SK-N-SH treated with all-trans-retinoic acid at 6 μM for 48 hours (cell line): ENCODE data around the gene ESYT2.

Experiments used
- ATAC-seq: fragments of 200-7000 bp; cut with Tn5 transposase; 3 replicates; pipeline ENCODE4 v1.9.1; 2020; ENCODE audit warnings: mild to moderate bottlenecking, moderate library complexity
- ARNTL ChIP-seq: fragments of 450-650 bp; formaldehyde crosslinking; IDR thresholded peaks from 2 replicates; pipeline ENCODE4 v1.5.0; 2020; ENCODE audit warnings: low read depth, mild to moderate bottlenecking, moderate library complexity, borderline replicate concordance
- BACH2 ChIP-seq: fragments of 250-450 bp; sonication (Bioruptor Pico); IDR thresholded peaks from 2 replicates; pipeline ENCODE4 v1.9.0; 2021; ENCODE audit warnings: mild to moderate bottlenecking, borderline replicate concordance
- CREB5 ChIP-seq: fragments of 250-450 bp; sonication (Bioruptor Pico); IDR thresholded peaks from 2 replicates; pipeline ENCODE4 v1.5.1; 2020; ENCODE audit warnings: low read depth, mild to moderate bottlenecking, moderate library complexity
- CSDC2 ChIP-seq: fragments of 250-450 bp; sonication (Bioruptor Pico); IDR thresholded peaks from 2 replicates; pipeline ENCODE4 v1.5.0; 2020; ENCODE audit warnings: mild to moderate bottlenecking, moderate library complexity
- CSRNP3 ChIP-seq: fragments of 250-450 bp; sonication (Bioruptor Pico); IDR thresholded peaks from 2 replicates; pipeline ENCODE4 v1.5.1; 2021; ENCODE audit warnings: mild to moderate bottlenecking, moderate library complexity
- GLIS3 ChIP-seq: fragments of 250-450 bp; sonication (Bioruptor Pico); IDR thresholded peaks from 2 replicates; pipeline ENCODE4 v1.5.0; 2020; ENCODE audit warnings: mild to moderate bottlenecking, moderate library complexity
- ISL1 ChIP-seq: fragments of 250-450 bp; sonication (Bioruptor Pico); IDR thresholded peaks from 2 replicates; pipeline ENCODE4 v2.1.2; 2022; ENCODE audit warnings: mild to moderate bottlenecking, moderate library complexity
- PATZ1 ChIP-seq: fragments of 250-450 bp; sonication (Bioruptor Pico); IDR thresholded peaks from 2 replicates; pipeline ENCODE4 v1.8.0; 2020; ENCODE audit warnings: mild to moderate bottlenecking, moderate library complexity, borderline replicate concordance
- POU6F1 ChIP-seq: fragments of 250-450 bp; sonication (Bioruptor Pico); IDR thresholded peaks from 2 replicates; pipeline ENCODE4 v1.8.0; 2021; ENCODE audit warnings: low read depth, mild to moderate bottlenecking, moderate library complexity, borderline replicate concordance
- PPARA ChIP-seq: fragments of 250-450 bp; sonication (Bioruptor Pico); IDR thresholded peaks from 2 replicates; pipeline ENCODE4 v1.5.0; 2020; ENCODE audit warnings: mild to moderate bottlenecking, borderline replicate concordance
- RARB ChIP-seq: fragments of 250-450 bp; sonication (Bioruptor Pico); IDR thresholded peaks from 2 replicates; pipeline ENCODE4 v1.8.0; 2021; ENCODE audit warnings: mild to moderate bottlenecking, moderate library complexity
- SNAI2 ChIP-seq: fragments of 250-450 bp; sonication (Bioruptor Pico); IDR thresholded peaks from 2 replicates; pipeline ENCODE4 v1.5.0; 2020; ENCODE audit warnings: mild to moderate bottlenecking, moderate library complexity
- TCF4 ChIP-seq: fragments of 250-450 bp; sonication (Bioruptor Pico); IDR thresholded peaks from 2 replicates; pipeline ENCODE4 v1.8.0; 2021; ENCODE audit warnings: mild to moderate bottlenecking, moderate library complexity, borderline replicate concordance
- TOX ChIP-seq: fragments of 250-450 bp; sonication (Bioruptor Pico); IDR thresholded peaks from 2 replicates; pipeline ENCODE4 v1.8.0; 2021; ENCODE audit warnings: mild to moderate bottlenecking, moderate library complexity, borderline replicate concordance
- TSHZ2 ChIP-seq: fragments of 250-450 bp; sonication (Bioruptor Pico); IDR thresholded peaks from 2 replicates; pipeline ENCODE4 v1.5.0; 2020; ENCODE audit warnings: mild to moderate bottlenecking, moderate library complexity
- ZFP3 ChIP-seq: fragments of 250-450 bp; sonication (Bioruptor Pico); IDR thresholded peaks from 2 replicates; pipeline ENCODE4 v1.5.0; 2020; ENCODE audit warnings: mild to moderate bottlenecking, moderate library complexity
- ZFP30 ChIP-seq: fragments of 450-650 bp; formaldehyde crosslinking; IDR thresholded peaks from 2 replicates; pipeline ENCODE4 v1.5.0; 2022; ENCODE audit warnings: mild to moderate bottlenecking, moderate library complexity
- ZNF565 ChIP-seq: fragments of 450-650 bp; formaldehyde crosslinking; conservative IDR thresholded peaks from 2 replicates; pipeline ENCODE4 v1.5.0; 2020; ENCODE audit warnings: low read depth, mild to moderate bottlenecking, moderate library complexity
- ZNF70 ChIP-seq: fragments of 450-650 bp; formaldehyde crosslinking; IDR thresholded peaks from 2 replicates; pipeline ENCODE4 v1.5.0; 2020; ENCODE audit warnings: mild to moderate bottlenecking, moderate library complexity
- ZNF8 ChIP-seq: fragments of 450-650 bp; formaldehyde crosslinking; IDR thresholded peaks from 2 replicates; pipeline ENCODE4 v1.5.0; 2020; ENCODE audit warnings: mild to moderate bottlenecking, moderate library complexity

ESYT2 gene

GRCh38 chr7:158716802-158717201 lies 112.5 kb downstream of the ESYT2 start:
- TF ChIP-seq CSDC2 (CRISPR knock-in tag) (no peak), CSRNP3 (CRISPR knock-in tag) (no peak), ARNTL (CRISPR knock-in tag) (no peak), ZNF565 (no peak), TOX (no peak), ZFP30 (CRISPR knock-in tag) (no peak), SNAI2 (no peak)
- ATAC-seq: no peak

GRCh38 chr7:158710651-158711102 lies 118.6 kb downstream of the ESYT2 start:
- TF ChIP-seq ZNF8 (CRISPR knock-in tag) (no peak), ZFP3 (CRISPR knock-in tag) (no peak), CREB5 (CRISPR knock-in tag) (no peak), TCF4 (no peak), ZNF70 (CRISPR knock-in tag) (no peak), TSHZ2 (CRISPR knock-in tag) (no peak), BACH2 (no peak)
- no peak for ATAC-seq

GRCh38 chr7:158707610-158708009 lies 121.7 kb downstream of the ESYT2 start:
- no peak for TF ChIP-seq POU6F1 (CRISPR knock-in tag)
- no peak for TF ChIP-seq TCF4
- no peak for TF ChIP-seq ZFP30 (CRISPR knock-in tag)
- no peak for TF ChIP-seq ZNF70 (CRISPR knock-in tag)
- no peak for TF ChIP-seq PPARA (CRISPR knock-in tag)
- TF ChIP-seq TSHZ2 (CRISPR knock-in tag): no peak
- no peak for TF ChIP-seq ZFP3 (CRISPR knock-in tag)
- TF ChIP-seq PATZ1 (CRISPR knock-in tag): no peak
- no peak for TF ChIP-seq ISL1 (CRISPR knock-in tag)
- TF ChIP-seq RARB: no peak
- no peak for TF ChIP-seq ARNTL (CRISPR knock-in tag)
- TF ChIP-seq BACH2: no peak
- no peak for TF ChIP-seq TOX
- no peak for TF ChIP-seq CSRNP3 (CRISPR knock-in tag)
- TF ChIP-seq ZNF565: no peak
- no peak for TF ChIP-seq ZNF8 (CRISPR knock-in tag)
- no peak for TF ChIP-seq GLIS3 (CRISPR knock-in tag)
- no peak for TF ChIP-seq CREB5 (CRISPR knock-in tag)
- ATAC-seq: no peak
